ENCODE data around the gene MCM8.

Gene MCM8

DNA sequence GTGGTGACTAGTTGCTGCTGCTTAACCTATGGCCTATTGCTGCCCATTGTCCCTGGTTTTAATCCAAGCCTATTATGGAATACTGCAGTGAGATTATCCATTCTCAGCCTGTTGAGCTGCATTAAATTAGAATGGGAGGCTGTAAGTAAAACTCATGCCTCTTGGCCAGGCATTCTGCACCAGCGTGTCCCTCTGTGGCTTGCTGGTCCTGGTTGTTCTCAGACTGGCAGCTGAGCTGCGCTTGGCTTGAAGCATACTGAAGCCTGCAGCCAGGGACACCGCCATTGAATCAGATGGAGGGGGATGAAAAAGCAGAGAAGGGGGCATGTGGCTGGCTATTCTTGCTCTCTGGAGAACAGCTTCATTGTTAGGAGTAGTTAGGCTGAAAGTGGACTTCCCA is 87.8 kb downstream of the MCM8 start:
- H3K27ac ChIP-seq: no peak overlapping the region
- POLR2A ChIA-PET (ENCODE audit: low non-redundant PET): no interaction called here
- no peak for DNase-seq (ENCODE audit: low spot score)
- TF ChIP-seq, protein P1, sequence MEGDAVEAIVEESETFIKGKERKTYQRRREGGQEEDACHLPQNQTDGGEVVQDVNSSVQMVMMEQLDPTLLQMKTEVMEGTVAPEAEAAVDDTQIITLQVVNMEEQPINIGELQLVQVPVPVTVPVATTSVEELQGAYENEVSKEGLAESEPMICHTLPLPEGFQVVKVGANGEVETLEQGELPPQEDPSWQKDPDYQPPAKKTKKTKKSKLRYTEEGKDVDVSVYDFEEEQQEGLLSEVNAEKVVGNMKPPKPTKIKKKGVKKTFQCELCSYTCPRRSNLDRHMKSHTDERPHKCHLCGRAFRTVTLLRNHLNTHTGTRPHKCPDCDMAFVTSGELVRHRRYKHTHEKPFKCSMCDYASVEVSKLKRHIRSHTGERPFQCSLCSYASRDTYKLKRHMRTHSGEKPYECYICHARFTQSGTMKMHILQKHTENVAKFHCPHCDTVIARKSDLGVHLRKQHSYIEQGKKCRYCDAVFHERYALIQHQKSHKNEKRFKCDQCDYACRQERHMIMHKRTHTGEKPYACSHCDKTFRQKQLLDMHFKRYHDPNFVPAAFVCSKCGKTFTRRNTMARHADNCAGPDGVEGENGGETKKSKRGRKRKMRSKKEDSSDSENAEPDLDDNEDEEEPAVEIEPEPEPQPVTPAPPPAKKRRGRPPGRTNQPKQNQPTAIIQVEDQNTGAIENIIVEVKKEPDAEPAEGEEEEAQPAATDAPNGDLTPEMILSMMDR (conservative IDR thresholded peaks at IDR 0.05; ENCODE audit: low read depth): no peak
- CTCF ChIA-PET: interaction anchor here (0.5 kb wide), 1 partner anchor 901 kb away, joined by 3 read pairs; no protein-coding TSS in a partner anchor

DNA sequence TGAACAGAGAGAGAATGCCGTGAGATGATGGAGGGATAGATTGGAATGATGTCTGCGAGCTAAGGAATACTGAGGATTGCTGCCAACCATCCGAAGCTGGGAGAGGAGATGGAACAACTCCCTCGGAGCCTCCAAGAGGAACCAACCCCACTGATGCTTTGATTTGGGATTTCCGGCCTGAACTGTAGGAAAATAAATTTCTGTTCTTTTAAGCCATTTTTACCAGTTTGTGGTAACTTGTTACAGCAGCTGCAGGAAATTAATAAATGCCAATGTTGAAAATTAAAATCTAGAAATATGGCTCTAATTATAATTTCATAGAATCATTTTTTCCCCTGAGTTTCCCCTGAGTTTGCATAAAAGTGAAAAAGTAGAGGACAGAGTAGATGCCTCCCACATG is 89.3 kb downstream of the MCM8 start:
- ChIA-PET POLR2A (ENCODE audit: low non-redundant PET) (no interaction called here), CTCF (no interaction called here)
- H3K27ac ChIP-seq: no peak overlapping the region
- TF ChIP-seq, protein P1 (conservative IDR thresholded peaks at IDR 0.05; ENCODE audit: low read depth): no peak
- DNase-seq (ENCODE audit: low spot score): no peak

DNA sequence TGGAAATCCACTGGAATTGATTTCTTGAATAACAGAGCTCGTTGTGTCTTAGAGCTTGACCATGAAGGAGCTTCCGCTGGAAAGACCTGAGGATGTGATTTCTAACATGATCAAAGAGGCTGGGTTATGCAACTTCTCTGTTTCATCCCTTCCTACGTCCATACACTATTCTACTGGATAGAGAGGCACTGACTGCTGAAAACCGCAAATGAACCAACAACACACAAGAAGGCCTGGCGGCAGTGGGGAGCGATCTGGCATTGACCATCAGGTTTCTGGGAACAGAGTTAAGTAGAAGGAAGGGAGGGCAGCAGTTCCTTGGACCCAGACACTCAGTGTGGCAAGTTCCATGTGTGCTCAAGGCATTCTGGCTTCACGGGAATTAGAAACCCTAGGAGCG is 90.1 kb downstream of the MCM8 start:
- no peak for DNase-seq (ENCODE audit: low spot score)
- ChIA-PET CTCF (no interaction called here), POLR2A (ENCODE audit: low non-redundant PET) (no interaction called here)
- no peak overlapping the region for H3K27ac ChIP-seq
- TF ChIP-seq, protein P1 (conservative IDR thresholded peaks at IDR 0.05; ENCODE audit: low read depth): no peak

DNA sequence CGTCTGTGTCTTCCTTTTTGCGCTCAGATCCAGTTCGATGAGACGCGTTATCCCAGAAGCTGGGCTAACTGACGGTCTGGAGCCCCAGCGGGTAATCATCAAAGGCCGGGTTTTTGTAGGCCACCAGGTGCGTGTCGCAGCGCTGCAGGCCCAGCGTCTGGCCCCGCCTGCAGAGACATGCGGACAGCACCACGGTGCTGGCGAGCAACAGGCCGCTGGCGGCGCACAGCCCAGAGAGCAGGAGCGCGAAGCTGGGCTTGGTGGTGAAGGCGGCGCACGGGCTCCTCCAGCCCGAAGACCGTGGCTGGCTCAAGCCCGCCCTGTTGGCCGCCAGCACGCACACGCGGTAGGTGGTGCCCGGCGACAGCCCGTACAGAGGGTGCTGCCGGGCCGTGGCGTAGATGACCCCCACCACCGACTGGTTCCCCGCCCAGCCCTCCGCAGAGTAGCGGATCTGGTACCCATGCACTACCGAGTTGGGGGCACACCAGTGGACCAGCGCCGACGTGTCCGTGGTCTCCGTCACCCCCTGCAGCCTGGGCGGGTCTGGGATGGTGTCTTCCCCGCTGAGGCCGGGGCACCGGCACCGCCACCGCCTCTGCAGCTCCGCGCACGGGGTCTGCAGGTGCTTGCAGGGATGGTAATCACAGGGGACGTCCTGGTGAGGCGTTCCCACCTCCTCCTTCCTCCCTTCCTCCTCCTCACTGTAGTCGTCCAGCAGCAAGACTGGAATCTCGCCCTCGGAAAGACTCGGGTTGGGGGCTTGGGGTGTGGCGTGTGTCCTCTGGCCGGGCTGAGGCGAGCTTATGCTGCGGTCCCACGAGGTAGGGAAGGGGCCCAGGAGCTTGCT is 90.7 kb downstream of the MCM8 start:
- TF ChIP-seq, protein P1 (conservative IDR thresholded peaks at IDR 0.05; ENCODE audit: low read depth): no peak
- CTCF ChIA-PET: interaction anchor here (0.7 kb wide), 1 partner anchor 606 kb away, joined by 3 read pairs; no protein-coding TSS in a partner anchor
- H3K27ac ChIP-seq: no peak overlapping the region
- POLR2A ChIA-PET (ENCODE audit: low non-redundant PET): no interaction called here
- no peak for DNase-seq (ENCODE audit: low spot score)

DNA sequence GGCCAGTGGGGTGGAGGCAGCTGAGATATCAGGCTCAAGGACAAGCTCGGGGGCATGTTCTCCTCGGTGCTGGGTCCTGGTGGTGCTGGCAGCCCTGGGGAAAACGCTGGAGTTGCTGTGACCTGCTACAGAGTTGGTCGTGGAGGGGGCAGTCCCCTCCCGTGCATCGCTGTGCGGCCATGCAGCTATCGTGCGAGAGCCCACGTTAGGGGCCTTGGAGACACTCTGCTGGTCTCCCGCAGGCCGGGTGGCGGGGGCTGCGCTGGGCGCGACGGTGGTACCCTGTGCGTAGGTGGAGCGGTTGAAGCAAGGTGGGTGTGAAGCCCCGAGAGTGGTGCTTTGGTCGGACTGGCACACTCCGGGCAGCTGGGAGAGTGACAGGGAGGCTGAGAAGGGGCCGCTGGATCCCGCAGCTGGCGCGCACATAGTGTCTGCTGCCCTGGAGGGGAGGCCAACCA is 91.4 kb downstream of the MCM8 start:
- TF ChIP-seq, protein P1 (conservative IDR thresholded peaks at IDR 0.05; ENCODE audit: low read depth): no peak
- no peak for DNase-seq (ENCODE audit: low spot score)
- CTCF ChIA-PET: interaction anchor here (0.7 kb wide), 1 partner anchor 606 kb away, joined by 3 read pairs; no protein-coding TSS in a partner anchor
- POLR2A ChIA-PET (ENCODE audit: low non-redundant PET): no interaction called here
- no peak overlapping the region for H3K27ac ChIP-seq

DNA sequence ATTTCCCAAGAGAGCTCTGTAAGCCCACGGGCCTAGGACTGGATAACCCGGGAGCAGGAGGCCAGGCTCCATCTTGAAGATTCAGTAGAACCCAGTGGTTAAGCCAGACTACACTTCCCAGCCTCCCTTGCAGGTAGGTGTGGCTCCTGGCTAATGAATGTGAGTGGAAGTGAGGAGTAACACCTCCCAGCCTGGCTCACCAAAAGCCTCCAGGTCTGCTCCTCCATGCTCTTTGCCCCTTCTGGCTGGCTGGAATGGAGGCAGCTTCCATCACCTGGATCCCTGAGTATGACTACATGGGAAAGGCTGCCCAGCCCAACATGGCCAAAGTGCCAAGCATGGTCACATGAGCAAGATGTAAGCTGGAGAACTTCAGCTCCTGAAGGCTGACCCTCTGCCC is 93.7 kb downstream of the MCM8 start:
- TF ChIP-seq, protein P1 (conservative IDR thresholded peaks at IDR 0.05; ENCODE audit: low read depth): no peak
- no peak overlapping the region for H3K27ac ChIP-seq
- ChIA-PET POLR2A (ENCODE audit: low non-redundant PET) (no interaction called here), CTCF (no interaction called here)
- DNase-seq (ENCODE audit: low spot score): no peak

All from RWPE1 (cell line).